Choroid plexus epithelial cell (primary cell): ENCODE data around the gene PPP1R10.

Experiments
- DNase-seq: peaks from one replicate; pipeline ENCODE4 v3.0.0-alpha.2; 2010; ENCODE audit warnings: low read depth
- H3K4me3 ChIP-seq: 2 replicates; pipeline ENCODE4 v1.5.1; 2011; ENCODE audit warnings: low read depth, mild to moderate bottlenecking, control low read depth, low read length, moderate library complexity
- TF ChIP-seq, protein P1 (sequence below): conservative IDR thresholded peaks from 2 replicates; pipeline ENCODE4 v1.5.1; 2011; ENCODE audit warnings: low read depth, mild to moderate bottlenecking, control low read depth, inconsistent platforms, low read length, moderate library complexity

The PPP1R10 gene

DNA sequence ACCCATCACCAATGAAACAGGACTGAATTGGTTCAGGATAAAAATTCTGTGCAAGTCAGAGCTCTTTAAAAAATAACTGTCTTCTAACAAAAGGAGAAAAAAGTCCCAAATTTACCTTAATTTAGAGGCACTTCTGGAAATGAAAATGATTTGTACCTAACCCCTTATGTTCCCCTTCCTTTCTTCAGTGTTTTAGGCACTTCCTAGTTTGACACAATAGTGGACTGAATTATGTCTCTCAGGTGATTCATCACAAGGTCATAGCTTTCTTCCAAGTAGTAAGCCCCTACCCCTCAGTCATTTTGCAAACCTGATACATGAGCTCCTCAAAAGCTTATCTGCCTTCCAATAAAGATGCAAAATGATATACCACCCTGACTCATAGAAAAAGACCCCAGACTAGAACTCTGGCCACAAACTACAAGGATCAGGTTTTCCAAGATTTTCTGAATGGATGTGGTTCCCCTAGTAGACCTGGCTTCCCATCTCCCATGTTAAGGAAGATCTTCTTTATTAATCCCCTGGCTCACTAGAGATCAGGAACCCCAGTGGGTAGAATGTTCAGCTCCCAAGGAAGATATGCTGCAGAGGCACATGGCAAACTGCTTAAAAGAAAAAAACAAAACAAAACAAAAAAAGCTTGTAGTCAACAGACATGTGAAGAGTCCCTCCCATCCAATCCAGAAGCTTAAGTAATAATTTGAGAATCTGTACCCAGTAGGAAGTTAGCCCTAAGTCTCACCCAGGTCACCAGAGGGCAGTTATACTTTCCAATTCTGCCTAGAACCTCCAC lies 3.6 kb downstream of the PPP1R10 start:
- peak; percentile 47 for DNase-seq
- no peak overlapping the region for H3K4me3 ChIP-seq
- TF ChIP-seq, protein P1, sequence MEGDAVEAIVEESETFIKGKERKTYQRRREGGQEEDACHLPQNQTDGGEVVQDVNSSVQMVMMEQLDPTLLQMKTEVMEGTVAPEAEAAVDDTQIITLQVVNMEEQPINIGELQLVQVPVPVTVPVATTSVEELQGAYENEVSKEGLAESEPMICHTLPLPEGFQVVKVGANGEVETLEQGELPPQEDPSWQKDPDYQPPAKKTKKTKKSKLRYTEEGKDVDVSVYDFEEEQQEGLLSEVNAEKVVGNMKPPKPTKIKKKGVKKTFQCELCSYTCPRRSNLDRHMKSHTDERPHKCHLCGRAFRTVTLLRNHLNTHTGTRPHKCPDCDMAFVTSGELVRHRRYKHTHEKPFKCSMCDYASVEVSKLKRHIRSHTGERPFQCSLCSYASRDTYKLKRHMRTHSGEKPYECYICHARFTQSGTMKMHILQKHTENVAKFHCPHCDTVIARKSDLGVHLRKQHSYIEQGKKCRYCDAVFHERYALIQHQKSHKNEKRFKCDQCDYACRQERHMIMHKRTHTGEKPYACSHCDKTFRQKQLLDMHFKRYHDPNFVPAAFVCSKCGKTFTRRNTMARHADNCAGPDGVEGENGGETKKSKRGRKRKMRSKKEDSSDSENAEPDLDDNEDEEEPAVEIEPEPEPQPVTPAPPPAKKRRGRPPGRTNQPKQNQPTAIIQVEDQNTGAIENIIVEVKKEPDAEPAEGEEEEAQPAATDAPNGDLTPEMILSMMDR = no peak

DNA sequence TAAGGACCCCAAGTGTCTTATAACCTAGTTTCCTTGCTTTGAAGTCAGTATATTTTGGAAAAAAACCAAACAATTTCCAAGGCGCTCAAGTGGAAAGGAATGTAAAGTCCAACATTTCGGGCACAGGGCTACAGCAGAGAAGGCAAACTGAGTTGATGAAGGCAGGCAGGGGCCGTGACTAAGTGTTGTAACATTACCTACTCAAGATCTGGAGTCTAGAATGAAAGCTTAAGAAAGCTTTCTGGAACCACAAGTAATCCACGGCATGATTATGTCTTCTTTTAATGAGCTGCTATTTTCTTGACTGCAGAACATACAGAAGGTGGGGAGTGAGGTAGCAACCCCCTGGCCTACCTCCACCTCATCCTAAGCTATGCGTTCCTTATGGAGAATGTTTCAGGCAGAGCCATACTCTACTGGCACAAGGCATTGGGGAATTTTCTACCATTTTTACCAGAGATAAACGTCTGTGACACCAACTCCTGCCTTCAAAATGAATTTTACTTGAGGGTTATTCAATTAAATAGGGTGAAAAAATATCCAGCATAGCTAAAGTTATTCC lies 4.3 kb downstream of the PPP1R10 start:
- TF ChIP-seq, protein P1 = no peak
- no peak overlapping the region for H3K4me3 ChIP-seq
- peak; percentile 81 for DNase-seq

DNA sequence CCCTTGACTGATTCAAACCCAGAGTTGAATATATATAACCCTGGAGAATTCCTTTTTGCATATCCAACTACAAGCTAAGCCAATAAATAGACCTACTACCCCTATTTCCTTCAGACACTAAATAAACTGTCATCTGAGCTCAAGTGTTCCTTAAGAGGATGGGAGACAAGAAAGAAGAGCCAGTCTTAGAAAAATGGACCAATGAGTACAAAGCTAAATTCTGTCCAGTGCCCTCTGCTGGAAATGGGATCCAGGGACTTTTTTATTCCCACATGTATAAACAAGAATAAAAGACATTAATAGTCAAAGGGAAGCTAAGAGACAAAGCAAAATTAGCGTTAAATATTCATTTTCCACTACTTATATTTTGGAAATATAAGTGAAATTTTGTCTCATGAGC lies 4.8 kb downstream of the PPP1R10 start:
- peak; percentile 61 for DNase-seq
- H3K4me3 ChIP-seq = no peak overlapping the region
- TF ChIP-seq, protein P1 = peak; percentile 56

DNA sequence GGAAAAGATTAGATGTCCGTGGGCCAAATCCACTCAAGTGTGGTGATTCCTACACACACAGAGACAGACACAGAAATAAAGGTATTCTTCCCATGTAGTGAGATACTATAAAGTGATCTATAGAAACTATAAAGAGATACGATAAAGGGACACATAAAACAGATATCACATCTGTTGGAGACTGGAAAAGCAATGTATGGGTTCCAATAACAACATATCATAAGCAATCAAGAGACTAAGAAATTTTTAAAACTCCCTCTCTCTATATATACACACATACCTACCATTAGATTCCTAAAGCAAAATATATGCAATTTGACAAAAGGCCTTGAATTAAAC lies 5.2 kb downstream of the PPP1R10 start:
- TF ChIP-seq, protein P1 = no peak
- no peak overlapping the region for H3K4me3 ChIP-seq
- no peak for DNase-seq

DNA sequence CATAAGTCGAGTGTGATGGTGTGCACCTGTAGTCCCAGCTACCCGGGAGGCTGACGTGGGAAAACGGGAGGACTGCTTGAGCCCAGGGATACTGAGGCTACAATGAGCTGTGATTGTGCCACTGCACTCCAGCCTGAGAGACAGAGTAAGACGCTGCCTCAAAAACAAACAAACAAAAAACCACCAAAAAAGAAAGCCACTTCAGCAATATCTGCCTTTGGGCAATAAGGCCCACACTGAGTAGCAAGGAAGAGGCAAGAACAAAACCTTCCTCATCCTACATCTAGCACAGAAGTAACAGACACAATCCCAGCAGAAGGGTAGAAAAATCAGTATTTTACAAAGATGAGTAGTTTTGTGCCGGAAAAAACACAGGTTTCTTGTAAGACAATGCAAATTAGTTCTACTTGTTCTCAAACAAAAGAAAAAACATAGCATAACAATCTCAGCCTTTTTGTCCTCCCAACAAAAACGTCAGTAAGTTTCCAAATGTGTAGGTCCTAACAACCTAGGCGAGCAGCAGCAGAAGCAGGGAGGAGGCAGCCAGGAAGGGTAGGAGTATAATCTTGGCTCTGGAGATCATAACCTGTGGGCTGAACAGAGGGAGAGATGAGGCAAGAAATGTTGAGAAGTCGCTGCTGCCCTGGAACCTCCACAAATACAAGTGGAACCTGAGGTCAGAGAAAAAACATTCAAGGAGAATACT lies 5.7 kb downstream of the PPP1R10 start:
- peak; percentile 27 for DNase-seq
- TF ChIP-seq, protein P1 = no peak
- H3K4me3 ChIP-seq = no peak overlapping the region

DNA sequence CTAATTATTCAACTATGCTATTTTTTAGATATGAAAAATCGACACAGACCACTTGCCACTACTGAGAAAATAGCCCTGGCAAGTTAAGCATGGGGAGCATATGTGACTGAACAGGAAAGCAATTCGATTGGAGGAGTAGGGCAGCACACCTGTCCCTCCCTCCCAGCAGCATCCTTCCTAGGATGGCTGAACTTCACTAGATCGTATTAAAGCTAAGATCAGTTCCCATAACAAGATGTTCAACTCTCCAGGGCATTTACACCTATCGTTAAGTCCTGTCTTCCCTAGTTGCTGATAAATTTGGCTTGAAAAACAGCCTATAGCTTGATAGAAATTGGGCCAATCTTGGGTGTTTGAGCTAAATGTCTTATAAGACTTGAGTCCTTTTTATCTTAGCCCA lies 7.0 kb downstream of the PPP1R10 start:
- TF ChIP-seq, protein P1 = no peak
- H3K4me3 ChIP-seq = no peak overlapping the region
- no peak for DNase-seq
